PC-9 (cell line): ENCODE data around the gene ZFPL1.

ENCODE experiments used
- EZH2 ChIP-seq: fragments of 200-600 bp; sonication (generic); IDR thresholded peaks from 2 replicates; pipeline ENCODE4 v1.8.0; 2017; ENCODE audit warnings: antibody characterized with exemption, low read depth
- TF ChIP-seq, protein P1 (sequence below): fragments of 200-600 bp; sonication (generic); conservative IDR thresholded peaks from 2 replicates; pipeline ENCODE4 v1.6.1; 2017; ENCODE audit warnings: mixed run types, antibody characterized with exemption, mild to moderate bottlenecking, moderate library complexity

DNA sequence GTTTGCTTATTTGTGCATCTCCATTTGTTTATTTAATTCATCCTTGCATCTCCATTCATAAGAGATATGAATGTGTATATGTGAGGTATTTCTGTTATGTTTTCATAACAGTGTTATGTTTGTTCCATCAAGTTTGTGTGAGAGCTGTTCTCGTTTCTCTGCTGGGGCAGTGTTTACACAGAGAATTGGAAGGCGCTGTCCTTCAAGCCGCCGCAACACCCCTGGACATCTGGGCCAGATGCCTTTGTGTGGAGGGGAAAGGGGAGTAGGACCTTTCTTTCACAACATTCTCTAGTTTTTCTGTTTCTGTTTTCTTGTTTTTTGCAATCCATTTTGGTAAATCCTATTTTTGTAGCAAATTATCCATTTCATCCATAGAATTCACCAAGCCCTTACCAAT is 20.6 kb downstream of the ZFPL1 start:
- no peak for TF ChIP-seq EZH2
- TF ChIP-seq, protein P1, sequence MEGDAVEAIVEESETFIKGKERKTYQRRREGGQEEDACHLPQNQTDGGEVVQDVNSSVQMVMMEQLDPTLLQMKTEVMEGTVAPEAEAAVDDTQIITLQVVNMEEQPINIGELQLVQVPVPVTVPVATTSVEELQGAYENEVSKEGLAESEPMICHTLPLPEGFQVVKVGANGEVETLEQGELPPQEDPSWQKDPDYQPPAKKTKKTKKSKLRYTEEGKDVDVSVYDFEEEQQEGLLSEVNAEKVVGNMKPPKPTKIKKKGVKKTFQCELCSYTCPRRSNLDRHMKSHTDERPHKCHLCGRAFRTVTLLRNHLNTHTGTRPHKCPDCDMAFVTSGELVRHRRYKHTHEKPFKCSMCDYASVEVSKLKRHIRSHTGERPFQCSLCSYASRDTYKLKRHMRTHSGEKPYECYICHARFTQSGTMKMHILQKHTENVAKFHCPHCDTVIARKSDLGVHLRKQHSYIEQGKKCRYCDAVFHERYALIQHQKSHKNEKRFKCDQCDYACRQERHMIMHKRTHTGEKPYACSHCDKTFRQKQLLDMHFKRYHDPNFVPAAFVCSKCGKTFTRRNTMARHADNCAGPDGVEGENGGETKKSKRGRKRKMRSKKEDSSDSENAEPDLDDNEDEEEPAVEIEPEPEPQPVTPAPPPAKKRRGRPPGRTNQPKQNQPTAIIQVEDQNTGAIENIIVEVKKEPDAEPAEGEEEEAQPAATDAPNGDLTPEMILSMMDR = no peak
